DOHH2 (cell line): ENCODE measurements around the gene PEAR1.

ENCODE experiments used
- EZH2phosphoT487 ChIP-seq: fragments of 200-600 bp; sonication (generic); IDR thresholded peaks from 2 replicates; pipeline ENCODE4 v1.6.1; 2017; ENCODE audit warnings: borderline replicate concordance, mild to moderate bottlenecking, antibody characterized with exemption, low read length, moderate library complexity, mixed read lengths
- TF ChIP-seq, protein P1 (sequence below): fragments of 200-600 bp; sonication (generic); IDR thresholded peaks from one replicate; pipeline ENCODE4 v1.5.1; 2014; ENCODE audit warnings: antibody characterized with exemption, mild to moderate bottlenecking, low read depth, low read length; ENCODE audit not compliant: poor library complexity, severe bottlenecking

- TF ChIP-seq, protein P1, sequence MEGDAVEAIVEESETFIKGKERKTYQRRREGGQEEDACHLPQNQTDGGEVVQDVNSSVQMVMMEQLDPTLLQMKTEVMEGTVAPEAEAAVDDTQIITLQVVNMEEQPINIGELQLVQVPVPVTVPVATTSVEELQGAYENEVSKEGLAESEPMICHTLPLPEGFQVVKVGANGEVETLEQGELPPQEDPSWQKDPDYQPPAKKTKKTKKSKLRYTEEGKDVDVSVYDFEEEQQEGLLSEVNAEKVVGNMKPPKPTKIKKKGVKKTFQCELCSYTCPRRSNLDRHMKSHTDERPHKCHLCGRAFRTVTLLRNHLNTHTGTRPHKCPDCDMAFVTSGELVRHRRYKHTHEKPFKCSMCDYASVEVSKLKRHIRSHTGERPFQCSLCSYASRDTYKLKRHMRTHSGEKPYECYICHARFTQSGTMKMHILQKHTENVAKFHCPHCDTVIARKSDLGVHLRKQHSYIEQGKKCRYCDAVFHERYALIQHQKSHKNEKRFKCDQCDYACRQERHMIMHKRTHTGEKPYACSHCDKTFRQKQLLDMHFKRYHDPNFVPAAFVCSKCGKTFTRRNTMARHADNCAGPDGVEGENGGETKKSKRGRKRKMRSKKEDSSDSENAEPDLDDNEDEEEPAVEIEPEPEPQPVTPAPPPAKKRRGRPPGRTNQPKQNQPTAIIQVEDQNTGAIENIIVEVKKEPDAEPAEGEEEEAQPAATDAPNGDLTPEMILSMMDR, result no peak
- no peak for TF ChIP-seq EZH2phosphoT487
Observed at GRCh38 chr1:156881101-156881500, 12.4 kb upstream of the PEAR1 start.
